ENCODE results near the gene RNH1. TPM values are rescaled to one million over a fixed set of nuclear protein-coding genes. Genes with fewer than 3 reads are reported as not detected.

The RNH1 gene
- total RNA-seq, 1 experiment from 2014 or later: 59.0 TPM

DNA sequence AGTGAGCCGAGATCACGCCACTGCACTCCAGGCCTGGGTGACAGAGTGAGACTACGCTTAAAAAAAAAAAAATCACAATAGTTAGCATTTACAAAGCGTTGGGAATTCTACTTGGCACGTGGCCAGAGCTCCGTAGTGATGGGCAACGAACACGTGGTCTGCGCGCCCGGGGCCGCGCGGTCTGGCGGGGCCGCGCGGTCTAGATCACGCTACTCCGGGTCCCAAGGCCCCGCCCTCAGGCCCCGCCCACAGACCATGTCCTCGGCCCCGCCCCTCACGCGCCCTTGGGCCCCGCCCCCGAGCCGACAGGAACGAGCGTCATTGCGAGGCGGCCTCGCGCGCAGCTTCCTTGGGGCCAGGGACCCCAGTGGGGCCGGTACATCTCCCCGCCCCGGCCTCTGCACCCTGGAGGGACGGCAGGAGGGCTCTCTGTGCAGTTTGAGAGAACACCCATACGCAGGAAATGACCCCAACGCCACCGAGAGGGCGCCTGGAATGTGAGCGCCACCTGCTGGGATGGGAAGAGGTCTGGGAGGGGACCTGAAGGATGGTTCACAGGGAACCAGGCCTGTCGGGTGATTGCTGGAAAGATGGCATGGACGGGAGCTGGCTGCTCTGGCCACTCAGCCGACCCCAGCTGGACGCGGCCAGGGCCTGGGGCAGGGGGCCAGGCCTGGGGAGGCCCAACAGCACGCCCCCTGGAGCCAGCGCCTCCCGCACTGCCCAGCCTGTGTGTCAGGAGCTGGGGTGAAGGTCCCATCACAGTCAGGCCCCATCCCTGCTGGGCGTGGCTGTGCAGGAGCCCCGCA lies 58.9 kb downstream of the RNH1 start (continued):
- TF ChIP-seq, protein P1, sequence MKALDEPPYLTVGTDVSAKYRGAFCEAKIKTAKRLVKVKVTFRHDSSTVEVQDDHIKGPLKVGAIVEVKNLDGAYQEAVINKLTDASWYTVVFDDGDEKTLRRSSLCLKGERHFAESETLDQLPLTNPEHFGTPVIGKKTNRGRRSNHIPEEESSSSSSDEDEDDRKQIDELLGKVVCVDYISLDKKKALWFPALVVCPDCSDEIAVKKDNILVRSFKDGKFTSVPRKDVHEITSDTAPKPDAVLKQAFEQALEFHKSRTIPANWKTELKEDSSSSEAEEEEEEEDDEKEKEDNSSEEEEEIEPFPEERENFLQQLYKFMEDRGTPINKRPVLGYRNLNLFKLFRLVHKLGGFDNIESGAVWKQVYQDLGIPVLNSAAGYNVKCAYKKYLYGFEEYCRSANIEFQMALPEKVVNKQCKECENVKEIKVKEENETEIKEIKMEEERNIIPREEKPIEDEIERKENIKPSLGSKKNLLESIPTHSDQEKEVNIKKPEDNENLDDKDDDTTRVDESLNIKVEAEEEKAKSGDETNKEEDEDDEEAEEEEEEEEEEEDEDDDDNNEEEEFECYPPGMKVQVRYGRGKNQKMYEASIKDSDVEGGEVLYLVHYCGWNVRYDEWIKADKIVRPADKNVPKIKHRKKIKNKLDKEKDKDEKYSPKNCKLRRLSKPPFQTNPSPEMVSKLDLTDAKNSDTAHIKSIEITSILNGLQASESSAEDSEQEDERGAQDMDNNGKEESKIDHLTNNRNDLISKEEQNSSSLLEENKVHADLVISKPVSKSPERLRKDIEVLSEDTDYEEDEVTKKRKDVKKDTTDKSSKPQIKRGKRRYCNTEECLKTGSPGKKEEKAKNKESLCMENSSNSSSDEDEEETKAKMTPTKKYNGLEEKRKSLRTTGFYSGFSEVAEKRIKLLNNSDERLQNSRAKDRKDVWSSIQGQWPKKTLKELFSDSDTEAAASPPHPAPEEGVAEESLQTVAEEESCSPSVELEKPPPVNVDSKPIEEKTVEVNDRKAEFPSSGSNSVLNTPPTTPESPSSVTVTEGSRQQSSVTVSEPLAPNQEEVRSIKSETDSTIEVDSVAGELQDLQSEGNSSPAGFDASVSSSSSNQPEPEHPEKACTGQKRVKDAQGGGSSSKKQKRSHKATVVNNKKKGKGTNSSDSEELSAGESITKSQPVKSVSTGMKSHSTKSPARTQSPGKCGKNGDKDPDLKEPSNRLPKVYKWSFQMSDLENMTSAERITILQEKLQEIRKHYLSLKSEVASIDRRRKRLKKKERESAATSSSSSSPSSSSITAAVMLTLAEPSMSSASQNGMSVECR (CRISPR knock-in tag; IDR thresholded peaks at IDR 0.05; ENCODE audit: borderline replicate concordance): no peak
- TF ChIP-seq TP53 (CRISPR knock-in tag; IDR thresholded peaks at IDR 0.05) (peak; percentile 73; the same call in 1 of the 2 replicates), TEAD4 (CRISPR knock-in tag; IDR thresholded peaks at IDR 0.05) (no peak), MXD4 (CRISPR knock-in tag; IDR thresholded peaks at IDR 0.05; ENCODE audit: borderline replicate concordance) (no peak), CREM (CRISPR knock-in tag; IDR thresholded peaks at IDR 0.05) (no peak), MYBL2 (CRISPR knock-in tag; IDR thresholded peaks at IDR 0.05) (no peak), OVOL2 (CRISPR knock-in tag; IDR thresholded peaks at IDR 0.05; ENCODE audit: borderline replicate concordance) (no peak), JUN (CRISPR knock-in tag; IDR thresholded peaks at IDR 0.05) (no peak), GABPB1 (CRISPR knock-in tag; IDR thresholded peaks at IDR 0.05) (no peak)
- TF ChIP-seq, protein P2, sequence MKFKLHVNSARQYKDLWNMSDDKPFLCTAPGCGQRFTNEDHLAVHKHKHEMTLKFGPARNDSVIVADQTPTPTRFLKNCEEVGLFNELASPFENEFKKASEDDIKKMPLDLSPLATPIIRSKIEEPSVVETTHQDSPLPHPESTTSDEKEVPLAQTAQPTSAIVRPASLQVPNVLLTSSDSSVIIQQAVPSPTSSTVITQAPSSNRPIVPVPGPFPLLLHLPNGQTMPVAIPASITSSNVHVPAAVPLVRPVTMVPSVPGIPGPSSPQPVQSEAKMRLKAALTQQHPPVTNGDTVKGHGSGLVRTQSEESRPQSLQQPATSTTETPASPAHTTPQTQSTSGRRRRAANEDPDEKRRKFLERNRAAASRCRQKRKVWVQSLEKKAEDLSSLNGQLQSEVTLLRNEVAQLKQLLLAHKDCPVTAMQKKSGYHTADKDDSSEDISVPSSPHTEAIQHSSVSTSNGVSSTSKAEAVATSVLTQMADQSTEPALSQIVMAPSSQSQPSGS (CRISPR knock-in tag; IDR thresholded peaks at IDR 0.05; ENCODE audit: borderline replicate concordance, low read depth): no peak
- TF ChIP-seq, protein P3, sequence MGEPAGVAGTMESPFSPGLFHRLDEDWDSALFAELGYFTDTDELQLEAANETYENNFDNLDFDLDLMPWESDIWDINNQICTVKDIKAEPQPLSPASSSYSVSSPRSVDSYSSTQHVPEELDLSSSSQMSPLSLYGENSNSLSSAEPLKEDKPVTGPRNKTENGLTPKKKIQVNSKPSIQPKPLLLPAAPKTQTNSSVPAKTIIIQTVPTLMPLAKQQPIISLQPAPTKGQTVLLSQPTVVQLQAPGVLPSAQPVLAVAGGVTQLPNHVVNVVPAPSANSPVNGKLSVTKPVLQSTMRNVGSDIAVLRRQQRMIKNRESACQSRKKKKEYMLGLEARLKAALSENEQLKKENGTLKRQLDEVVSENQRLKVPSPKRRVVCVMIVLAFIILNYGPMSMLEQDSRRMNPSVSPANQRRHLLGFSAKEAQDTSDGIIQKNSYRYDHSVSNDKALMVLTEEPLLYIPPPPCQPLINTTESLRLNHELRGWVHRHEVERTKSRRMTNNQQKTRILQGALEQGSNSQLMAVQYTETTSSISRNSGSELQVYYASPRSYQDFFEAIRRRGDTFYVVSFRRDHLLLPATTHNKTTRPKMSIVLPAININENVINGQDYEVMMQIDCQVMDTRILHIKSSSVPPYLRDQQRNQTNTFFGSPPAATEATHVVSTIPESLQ (CRISPR knock-in tag; IDR thresholded peaks at IDR 0.05): no peak
- TF ChIP-seq, protein P4, sequence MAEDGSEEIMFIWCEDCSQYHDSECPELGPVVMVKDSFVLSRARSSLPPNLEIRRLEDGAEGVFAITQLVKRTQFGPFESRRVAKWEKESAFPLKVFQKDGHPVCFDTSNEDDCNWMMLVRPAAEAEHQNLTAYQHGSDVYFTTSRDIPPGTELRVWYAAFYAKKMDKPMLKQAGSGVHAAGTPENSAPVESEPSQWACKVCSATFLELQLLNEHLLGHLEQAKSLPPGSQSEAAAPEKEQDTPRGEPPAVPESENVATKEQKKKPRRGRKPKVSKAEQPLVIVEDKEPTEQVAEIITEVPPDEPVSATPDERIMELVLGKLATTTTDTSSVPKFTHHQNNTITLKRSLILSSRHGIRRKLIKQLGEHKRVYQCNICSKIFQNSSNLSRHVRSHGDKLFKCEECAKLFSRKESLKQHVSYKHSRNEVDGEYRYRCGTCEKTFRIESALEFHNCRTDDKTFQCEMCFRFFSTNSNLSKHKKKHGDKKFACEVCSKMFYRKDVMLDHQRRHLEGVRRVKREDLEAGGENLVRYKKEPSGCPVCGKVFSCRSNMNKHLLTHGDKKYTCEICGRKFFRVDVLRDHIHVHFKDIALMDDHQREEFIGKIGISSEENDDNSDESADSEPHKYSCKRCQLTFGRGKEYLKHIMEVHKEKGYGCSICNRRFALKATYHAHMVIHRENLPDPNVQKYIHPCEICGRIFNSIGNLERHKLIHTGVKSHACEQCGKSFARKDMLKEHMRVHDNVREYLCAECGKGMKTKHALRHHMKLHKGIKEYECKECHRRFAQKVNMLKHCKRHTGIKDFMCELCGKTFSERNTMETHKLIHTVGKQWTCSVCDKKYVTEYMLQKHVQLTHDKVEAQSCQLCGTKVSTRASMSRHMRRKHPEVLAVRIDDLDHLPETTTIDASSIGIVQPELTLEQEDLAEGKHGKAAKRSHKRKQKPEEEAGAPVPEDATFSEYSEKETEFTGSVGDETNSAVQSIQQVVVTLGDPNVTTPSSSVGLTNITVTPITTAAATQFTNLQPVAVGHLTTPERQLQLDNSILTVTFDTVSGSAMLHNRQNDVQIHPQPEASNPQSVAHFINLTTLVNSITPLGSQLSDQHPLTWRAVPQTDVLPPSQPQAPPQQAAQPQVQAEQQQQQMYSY (CRISPR knock-in tag; IDR thresholded peaks at IDR 0.05): 0 out of 2 replicates have a peak, but pooled peaks have one; percentile 11
- TF ChIP-seq, protein P5, sequence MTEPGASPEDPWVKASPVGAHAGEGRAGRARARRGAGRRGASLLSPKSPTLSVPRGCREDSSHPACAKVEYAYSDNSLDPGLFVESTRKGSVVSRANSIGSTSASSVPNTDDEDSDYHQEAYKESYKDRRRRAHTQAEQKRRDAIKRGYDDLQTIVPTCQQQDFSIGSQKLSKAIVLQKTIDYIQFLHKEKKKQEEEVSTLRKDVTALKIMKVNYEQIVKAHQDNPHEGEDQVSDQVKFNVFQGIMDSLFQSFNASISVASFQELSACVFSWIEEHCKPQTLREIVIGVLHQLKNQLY (CRISPR knock-in tag; IDR thresholded peaks at IDR 0.05): no peak
- TF ChIP-seq, protein P6, sequence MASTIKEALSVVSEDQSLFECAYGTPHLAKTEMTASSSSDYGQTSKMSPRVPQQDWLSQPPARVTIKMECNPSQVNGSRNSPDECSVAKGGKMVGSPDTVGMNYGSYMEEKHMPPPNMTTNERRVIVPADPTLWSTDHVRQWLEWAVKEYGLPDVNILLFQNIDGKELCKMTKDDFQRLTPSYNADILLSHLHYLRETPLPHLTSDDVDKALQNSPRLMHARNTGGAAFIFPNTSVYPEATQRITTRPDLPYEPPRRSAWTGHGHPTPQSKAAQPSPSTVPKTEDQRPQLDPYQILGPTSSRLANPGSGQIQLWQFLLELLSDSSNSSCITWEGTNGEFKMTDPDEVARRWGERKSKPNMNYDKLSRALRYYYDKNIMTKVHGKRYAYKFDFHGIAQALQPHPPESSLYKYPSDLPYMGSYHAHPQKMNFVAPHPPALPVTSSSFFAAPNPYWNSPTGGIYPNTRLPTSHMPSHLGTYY (CRISPR knock-in tag; IDR thresholded peaks at IDR 0.05): no peak
- TF ChIP-seq, protein P7, sequence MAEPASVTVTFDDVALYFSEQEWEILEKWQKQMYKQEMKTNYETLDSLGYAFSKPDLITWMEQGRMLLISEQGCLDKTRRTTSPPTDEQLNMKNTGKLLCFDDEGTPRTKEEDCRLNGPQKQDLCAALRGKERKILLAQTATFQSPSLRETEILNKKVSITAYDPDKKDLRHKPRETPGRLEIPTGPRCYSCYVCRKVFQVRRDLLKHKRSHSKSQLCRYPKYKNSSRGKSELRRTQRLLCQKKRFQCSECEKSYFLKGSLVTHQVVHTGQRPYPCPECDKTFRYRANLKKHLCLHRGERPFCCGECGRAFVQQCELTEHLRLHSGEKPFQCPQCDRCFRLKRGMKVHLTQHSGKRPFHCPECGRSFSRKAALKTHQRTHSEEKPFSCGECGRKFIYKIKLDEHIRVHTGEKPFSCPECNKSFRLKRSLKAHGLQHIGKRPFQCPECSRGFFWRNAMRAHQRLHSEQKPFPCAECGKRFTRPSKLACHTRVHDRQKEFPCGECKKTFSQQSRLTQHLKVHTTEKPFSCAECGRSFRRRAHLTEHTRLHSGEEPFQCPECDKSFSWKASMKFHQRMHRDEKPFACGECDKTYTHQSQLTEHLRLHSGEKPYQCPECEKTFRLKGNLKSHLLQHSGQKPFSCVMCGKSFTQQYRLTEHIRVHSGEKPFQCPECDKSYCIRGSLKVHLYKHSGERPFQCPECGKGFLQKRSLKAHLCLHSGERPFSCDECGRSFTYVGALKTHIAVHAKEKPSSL (CRISPR knock-in tag; conservative IDR thresholded peaks at IDR 0.05): no peak
